Measurements from ENCODE around the gene CKM.

CKM gene

GRCh38 chr19:45323671-45324081 lies 1.0 kb upstream of the CKM start:
- Histone ChIP-seq H3K4me2 (ENCODE audit: low read length) (peak overlapping the region; percentile 28; the same call in 1 of the 2 replicates), H3K27me3 (ENCODE audit: low read depth, low read length) (no peaks in the 10 kb centered on the region), H3K79me2 (ENCODE audit: low read length) (no peaks in the 10 kb centered on the region), H3K9ac (ENCODE audit: low read length) (no peak overlapping the region), H3K4me1 (ENCODE audit: low read length) (peaks cover 4% of the 10 kb centered on the region; the same call in 1 of the 2 replicates), H3K4me3 (ENCODE audit: low read length) (peak overlapping the region; percentile 10; the same call in 1 of the 2 replicates), H2AFZ (ENCODE audit: low read depth, low read length) (peak overlapping the region; percentile 49; the same call in 1 of the 2 replicates), H3K36me3 (replicated peaks; ENCODE audit: low read depth, low read length) (no peaks in the 10 kb centered on the region), H3K27ac (ENCODE audit: low read length) (no peak overlapping the region), H3K9me3 (ENCODE audit: insufficient read depth, low read length) (no peaks in the 10 kb centered on the region), H4K20me1 (ENCODE audit: insufficient read depth, low read length) (no peaks in the 10 kb centered on the region)
- TF ChIP-seq CTCF (IDR thresholded peaks at IDR 0.05; ENCODE audit: low read depth, low read length) (no peak), EZH2phosphoT487 (IDR thresholded peaks at IDR 0.05; ENCODE audit: low read depth) (no peak)

GRCh38 chr19:45322311-45322710 lies 364 bp downstream of the CKM start:
- no peaks in the 10 kb centered on the region for H3K36me3 ChIP-seq (replicated peaks; ENCODE audit: low read depth, low read length)
- peaks cover 4% of the 10 kb centered on the region; the same call in 1 of the 2 replicates for H3K4me1 ChIP-seq (ENCODE audit: low read length)
- no peak overlapping the region for H2AFZ ChIP-seq (ENCODE audit: low read depth, low read length)
- H3K79me2 ChIP-seq (ENCODE audit: low read length), result no peaks in the 10 kb centered on the region
- H3K27ac ChIP-seq (ENCODE audit: low read length), result no peak overlapping the region
- peaks cover 5% of the 10 kb centered on the region; the same call in 1 of the 2 replicates for H3K27me3 ChIP-seq (ENCODE audit: low read depth, low read length)
- H4K20me1 ChIP-seq (ENCODE audit: insufficient read depth, low read length), result no peaks in the 10 kb centered on the region
- TF ChIP-seq CTCF (IDR thresholded peaks at IDR 0.05; ENCODE audit: low read depth, low read length), result no peak
- TF ChIP-seq EZH2phosphoT487 (IDR thresholded peaks at IDR 0.05; ENCODE audit: low read depth), result no peak
- H3K4me2 ChIP-seq (ENCODE audit: low read length), result no peak overlapping the region
- H3K4me3 ChIP-seq (ENCODE audit: low read length), result no peak overlapping the region
- no peak overlapping the region for H3K9ac ChIP-seq (ENCODE audit: low read length)
- no peaks in the 10 kb centered on the region for H3K9me3 ChIP-seq (ENCODE audit: insufficient read depth, low read length)

- TF ChIP-seq EZH2phosphoT487 (IDR thresholded peaks at IDR 0.05; ENCODE audit: low read depth) (no peak), CTCF (IDR thresholded peaks at IDR 0.05; ENCODE audit: low read depth, low read length) (no peak)
- Histone ChIP-seq H3K9me3 (ENCODE audit: insufficient read depth, low read length) (no peaks in the 10 kb centered on the region), H3K4me1 (ENCODE audit: low read length) (peaks cover 4% of the 10 kb centered on the region; the same call in 1 of the 2 replicates), H3K79me2 (ENCODE audit: low read length) (no peaks in the 10 kb centered on the region), H3K27me3 (ENCODE audit: low read depth, low read length) (peaks cover 5% of the 10 kb centered on the region; the same call in 1 of the 2 replicates), H3K4me3 (ENCODE audit: low read length) (no peak overlapping the region), H2AFZ (ENCODE audit: low read depth, low read length) (no peak overlapping the region), H3K4me2 (ENCODE audit: low read length) (no peak overlapping the region), H4K20me1 (ENCODE audit: insufficient read depth, low read length) (no peaks in the 10 kb centered on the region), H3K27ac (ENCODE audit: low read length) (no peak overlapping the region), H3K9ac (ENCODE audit: low read length) (no peak overlapping the region), H3K36me3 (replicated peaks; ENCODE audit: low read depth, low read length) (no peaks in the 10 kb centered on the region)
Observed at GRCh38 chr19:45321848-45322247, 827 bp downstream of the CKM start.

GRCh38 chr19:45320997-45321775 lies 1.5 kb downstream of the CKM start:
- TF ChIP-seq CTCF (IDR thresholded peaks at IDR 0.05; ENCODE audit: low read depth, low read length), result no peak
- TF ChIP-seq EZH2phosphoT487 (IDR thresholded peaks at IDR 0.05; ENCODE audit: low read depth), result no peak
- Histone ChIP-seq H3K4me3 (ENCODE audit: low read length) (no peak overlapping the region), H2AFZ (ENCODE audit: low read depth, low read length) (no peak overlapping the region), H3K27ac (ENCODE audit: low read length) (no peak overlapping the region), H3K79me2 (ENCODE audit: low read length) (no peaks in the 10 kb centered on the region), H3K27me3 (ENCODE audit: low read depth, low read length) (peaks cover 8% of the 10 kb centered on the region), H3K9me3 (ENCODE audit: insufficient read depth, low read length) (no peaks in the 10 kb centered on the region), H3K4me1 (ENCODE audit: low read length) (no peaks in the 10 kb centered on the region; the same call in 1 of the 2 replicates), H3K36me3 (replicated peaks; ENCODE audit: low read depth, low read length) (no peaks in the 10 kb centered on the region), H3K9ac (ENCODE audit: low read length) (no peak overlapping the region), H4K20me1 (ENCODE audit: insufficient read depth, low read length) (no peaks in the 10 kb centered on the region), H3K4me2 (ENCODE audit: low read length) (no peak overlapping the region)

Measured in OCI-LY3 (cell line).